OCI-LY1 (cell line): ENCODE results near the gene GXYLT2.

Source experiments
- H2AFZ ChIP-seq: fragments of 200-600 bp; sonication (generic), shearing (Covaris generic); 2 replicates; pipeline ENCODE4 v1.6.0; 2014; ENCODE audit warnings: antibody characterized with exemption, mild to moderate bottlenecking, low read length
- H3F3A ChIP-seq: fragments of 200-600 bp; sonication (generic), shearing (Covaris generic); 2 replicates; pipeline ENCODE4 v1.6.0; 2014; ENCODE audit warnings: mild to moderate bottlenecking, antibody characterized with exemption, low read length, moderate library complexity; ENCODE audit not compliant: insufficient read depth
- H3K27ac ChIP-seq: fragments of 200-600 bp; sonication (generic); 2 replicates; pipeline ENCODE4 v1.5.1; 2014; ENCODE audit warnings: low read length, mixed run types, mild to moderate bottlenecking, low read depth; ENCODE audit not compliant: poor library complexity, severe bottlenecking
- H3K27me3 ChIP-seq: fragments of 200-600 bp; sonication (generic); 2 replicates; pipeline ENCODE4 v1.6.0; 2014; ENCODE audit warnings: antibody characterized with exemption, mild to moderate bottlenecking, low read length, moderate library complexity; ENCODE audit not compliant: insufficient read depth
- H3K36me3 ChIP-seq: fragments of 200-600 bp; sonication (generic); 2 replicates; pipeline ENCODE4 v1.6.1; 2014; ENCODE audit warnings: mild to moderate bottlenecking, antibody characterized with exemption, low read length, moderate library complexity, mixed read lengths; ENCODE audit not compliant: insufficient read depth
- H3K4me1 ChIP-seq: fragments of 200-600 bp; sonication (generic); 2 replicates; pipeline ENCODE4 v1.5.1; 2014; ENCODE audit warnings: mild to moderate bottlenecking, low read length, moderate library complexity; ENCODE audit not compliant: insufficient read depth, severe bottlenecking
- H3K4me2 ChIP-seq: fragments of 200-600 bp; sonication (generic), shearing (Covaris generic); 2 replicates; pipeline ENCODE4 v1.6.1; 2014; ENCODE audit warnings: low read length
- H3K4me3 ChIP-seq: fragments of 200-600 bp; sonication (generic); 2 replicates; pipeline ENCODE4 v1.5.1; 2014; ENCODE audit warnings: low read length, low read depth, mild to moderate bottlenecking, mixed read lengths; ENCODE audit not compliant: poor library complexity, severe bottlenecking
- H3K79me2 ChIP-seq: fragments of 200-600 bp; shearing (Covaris generic); 2 replicates; pipeline ENCODE4 v1.6.1; 2016; ENCODE audit warnings: mixed run types, low read length, mixed read lengths; ENCODE audit not compliant: insufficient read depth
- H3K9ac ChIP-seq: fragments of 200-600 bp; sonication (generic), shearing (Covaris generic); 2 replicates; pipeline ENCODE4 v1.6.1; 2014; ENCODE audit warnings: mild to moderate bottlenecking, low read length, mixed read lengths
- H3K9me2 ChIP-seq: fragments of 200-600 bp; sonication (generic), shearing (Covaris generic); 2 replicates; pipeline ENCODE4 v1.6.1; 2014; ENCODE audit warnings: low read depth, mild to moderate bottlenecking, low read length, mixed read lengths
- H3K9me3 ChIP-seq: fragments of 200-600 bp; shearing (Covaris generic); 2 replicates; pipeline ENCODE4 v1.6.1; 2014; ENCODE audit warnings: low read length, mixed read lengths
- H4K20me1 ChIP-seq: fragments of 200-600 bp; sonication (generic), shearing (Covaris generic); 2 replicates; pipeline ENCODE4 v1.6.0; 2016; ENCODE audit warnings: mild to moderate bottlenecking, low read length; ENCODE audit not compliant: insufficient read depth
- EZH2 ChIP-seq: fragments of 200-600 bp; sonication (generic), shearing (Covaris generic); IDR thresholded peaks from 2 replicates; pipeline ENCODE4 v1.8.0; 2017; ENCODE audit warnings: borderline replicate concordance, mixed run types, mild to moderate bottlenecking, antibody characterized with exemption, low read length, moderate library complexity, mixed read lengths
- TF ChIP-seq, protein P1 (sequence below): fragments of 200-600 bp; sonication (generic), shearing (Covaris generic); IDR thresholded peaks from 2 replicates; pipeline ENCODE4 v1.5.1; 2017; ENCODE audit warnings: mild to moderate bottlenecking, antibody characterized with exemption, low read length, moderate library complexity, mixed read lengths

Gene GXYLT2

DNA sequence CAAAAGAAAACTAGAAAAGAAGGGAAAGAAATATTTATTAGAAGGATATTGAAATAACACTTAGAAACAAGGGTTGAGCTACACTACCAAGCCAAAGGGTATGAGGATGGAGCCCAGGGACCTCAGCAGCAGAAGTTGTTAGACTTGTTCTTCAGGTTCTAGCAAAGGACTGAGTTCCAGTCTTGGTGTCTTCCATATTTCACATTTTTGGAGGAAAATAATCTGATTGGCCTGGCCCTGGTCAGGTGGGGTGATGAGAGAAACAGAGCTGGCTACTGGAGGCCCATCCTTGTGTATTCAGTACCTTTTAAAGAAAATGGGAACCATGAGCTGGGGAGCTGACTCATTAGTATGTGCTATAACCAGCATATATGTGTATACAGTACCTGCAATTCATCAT is 137.0 kb downstream of the GXYLT2 start:
- Histone ChIP-seq H4K20me1 (no peaks in the 10 kb centered on the region), H3K9me2 (no peaks in the 10 kb centered on the region), H3K4me3 (no peak overlapping the region), H2AFZ (no peak overlapping the region), H3K4me2 (no peak overlapping the region), H3K9ac (no peak overlapping the region), H3K27me3 (no peaks in the 10 kb centered on the region), H3K9me3 (no peaks in the 10 kb centered on the region), H3F3A (no peaks in the 10 kb centered on the region), H3K4me1 (no peaks in the 10 kb centered on the region), H3K36me3 (peaks cover 54% of the 10 kb centered on the region), H3K27ac (no peak overlapping the region), H3K79me2 (peaks cover 99% of the 10 kb centered on the region)
- TF ChIP-seq, protein P1, sequence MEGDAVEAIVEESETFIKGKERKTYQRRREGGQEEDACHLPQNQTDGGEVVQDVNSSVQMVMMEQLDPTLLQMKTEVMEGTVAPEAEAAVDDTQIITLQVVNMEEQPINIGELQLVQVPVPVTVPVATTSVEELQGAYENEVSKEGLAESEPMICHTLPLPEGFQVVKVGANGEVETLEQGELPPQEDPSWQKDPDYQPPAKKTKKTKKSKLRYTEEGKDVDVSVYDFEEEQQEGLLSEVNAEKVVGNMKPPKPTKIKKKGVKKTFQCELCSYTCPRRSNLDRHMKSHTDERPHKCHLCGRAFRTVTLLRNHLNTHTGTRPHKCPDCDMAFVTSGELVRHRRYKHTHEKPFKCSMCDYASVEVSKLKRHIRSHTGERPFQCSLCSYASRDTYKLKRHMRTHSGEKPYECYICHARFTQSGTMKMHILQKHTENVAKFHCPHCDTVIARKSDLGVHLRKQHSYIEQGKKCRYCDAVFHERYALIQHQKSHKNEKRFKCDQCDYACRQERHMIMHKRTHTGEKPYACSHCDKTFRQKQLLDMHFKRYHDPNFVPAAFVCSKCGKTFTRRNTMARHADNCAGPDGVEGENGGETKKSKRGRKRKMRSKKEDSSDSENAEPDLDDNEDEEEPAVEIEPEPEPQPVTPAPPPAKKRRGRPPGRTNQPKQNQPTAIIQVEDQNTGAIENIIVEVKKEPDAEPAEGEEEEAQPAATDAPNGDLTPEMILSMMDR = no peak
- TF ChIP-seq EZH2 = no peak

DNA sequence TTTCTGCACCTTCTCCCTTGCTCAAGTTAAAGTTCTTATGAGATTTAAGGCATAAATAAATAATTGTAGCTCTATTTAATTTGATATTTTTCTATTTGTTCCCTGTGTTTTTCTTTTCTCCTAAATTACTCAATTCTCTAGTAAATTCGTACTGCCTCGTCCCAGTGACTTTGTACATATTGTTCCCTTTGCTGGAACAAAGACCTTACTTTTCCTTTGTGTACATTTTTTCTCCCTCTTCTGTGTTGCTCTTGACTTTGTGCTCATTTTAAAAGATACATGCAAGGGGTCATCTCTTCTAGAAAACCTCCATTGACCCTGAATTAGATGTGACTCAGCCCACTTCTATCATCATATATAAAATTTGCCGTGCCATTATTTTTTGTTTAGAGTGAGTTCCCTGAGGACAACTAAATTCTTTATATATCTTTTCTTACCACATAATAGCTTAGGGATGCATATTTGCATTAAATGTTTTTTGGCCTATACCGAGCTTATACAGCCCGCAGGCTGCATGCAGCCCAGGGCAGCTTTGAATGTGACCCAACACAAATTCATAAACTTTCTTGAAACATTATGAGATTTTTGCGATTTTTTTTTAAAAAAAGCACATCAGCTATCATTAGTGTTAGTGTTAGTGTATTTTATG is 138.4 kb downstream of the GXYLT2 start:
- peaks cover 54% of the 10 kb centered on the region for H3K36me3 ChIP-seq
- H3K27ac ChIP-seq = no peak overlapping the region
- no peaks in the 10 kb centered on the region for H3K9me2 ChIP-seq
- peaks cover 98% of the 10 kb centered on the region for H3K79me2 ChIP-seq
- H3K4me1 ChIP-seq = no peaks in the 10 kb centered on the region
- no peak overlapping the region for H2AFZ ChIP-seq
- H3K4me3 ChIP-seq = no peak overlapping the region
- H3F3A ChIP-seq = no peaks in the 10 kb centered on the region
- H4K20me1 ChIP-seq = no peaks in the 10 kb centered on the region
- H3K9me3 ChIP-seq = no peaks in the 10 kb centered on the region
- TF ChIP-seq EZH2 = no peak
- TF ChIP-seq, protein P1 = no peak
- no peak overlapping the region for H3K4me2 ChIP-seq
- H3K9ac ChIP-seq = no peak overlapping the region
- no peaks in the 10 kb centered on the region for H3K27me3 ChIP-seq
